ENCODE data around the gene BCL2L1.

The BCL2L1 gene

GRCh38 chr20:31723319-31724078 lies 831 bp upstream of the BCL2L1 start:
- TF ChIP-seq ZFX (IDR thresholded peaks at IDR 0.05; ENCODE audit: borderline replicate concordance), result no peak
- TF ChIP-seq, protein P1, sequence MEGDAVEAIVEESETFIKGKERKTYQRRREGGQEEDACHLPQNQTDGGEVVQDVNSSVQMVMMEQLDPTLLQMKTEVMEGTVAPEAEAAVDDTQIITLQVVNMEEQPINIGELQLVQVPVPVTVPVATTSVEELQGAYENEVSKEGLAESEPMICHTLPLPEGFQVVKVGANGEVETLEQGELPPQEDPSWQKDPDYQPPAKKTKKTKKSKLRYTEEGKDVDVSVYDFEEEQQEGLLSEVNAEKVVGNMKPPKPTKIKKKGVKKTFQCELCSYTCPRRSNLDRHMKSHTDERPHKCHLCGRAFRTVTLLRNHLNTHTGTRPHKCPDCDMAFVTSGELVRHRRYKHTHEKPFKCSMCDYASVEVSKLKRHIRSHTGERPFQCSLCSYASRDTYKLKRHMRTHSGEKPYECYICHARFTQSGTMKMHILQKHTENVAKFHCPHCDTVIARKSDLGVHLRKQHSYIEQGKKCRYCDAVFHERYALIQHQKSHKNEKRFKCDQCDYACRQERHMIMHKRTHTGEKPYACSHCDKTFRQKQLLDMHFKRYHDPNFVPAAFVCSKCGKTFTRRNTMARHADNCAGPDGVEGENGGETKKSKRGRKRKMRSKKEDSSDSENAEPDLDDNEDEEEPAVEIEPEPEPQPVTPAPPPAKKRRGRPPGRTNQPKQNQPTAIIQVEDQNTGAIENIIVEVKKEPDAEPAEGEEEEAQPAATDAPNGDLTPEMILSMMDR (IDR thresholded peaks at IDR 0.05), result peak; percentile 96
- H3K27ac ChIP-seq, result peak overlapping the region; percentile 97

DNA sequence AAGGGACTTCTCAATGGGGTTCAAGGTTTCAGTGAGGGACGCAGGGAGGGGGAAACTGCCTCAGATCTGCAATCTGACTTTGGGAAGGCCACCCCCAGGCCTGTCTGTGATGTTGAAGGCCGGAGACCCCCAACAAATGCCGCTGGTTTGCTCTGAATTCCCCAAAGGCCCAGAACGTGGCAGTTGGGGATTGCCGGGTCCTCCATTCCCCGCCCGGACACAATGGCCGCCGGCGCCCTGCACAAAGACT lies 326 bp upstream of the BCL2L1 start:
- peak overlapping the region; percentile 97 for H3K27ac ChIP-seq
- TF ChIP-seq, protein P1 (IDR thresholded peaks at IDR 0.05), result no peak
- TF ChIP-seq ZFX (IDR thresholded peaks at IDR 0.05; ENCODE audit: borderline replicate concordance), result no peak

GRCh38 chr20:31721408-31722256 lies 1.0 kb downstream of the BCL2L1 start:
- peak overlapping the region; percentile 97 for H3K27ac ChIP-seq
- TF ChIP-seq ZFX (IDR thresholded peaks at IDR 0.05; ENCODE audit: borderline replicate concordance), result no peak
- TF ChIP-seq, protein P1 (IDR thresholded peaks at IDR 0.05), result no peak

DNA sequence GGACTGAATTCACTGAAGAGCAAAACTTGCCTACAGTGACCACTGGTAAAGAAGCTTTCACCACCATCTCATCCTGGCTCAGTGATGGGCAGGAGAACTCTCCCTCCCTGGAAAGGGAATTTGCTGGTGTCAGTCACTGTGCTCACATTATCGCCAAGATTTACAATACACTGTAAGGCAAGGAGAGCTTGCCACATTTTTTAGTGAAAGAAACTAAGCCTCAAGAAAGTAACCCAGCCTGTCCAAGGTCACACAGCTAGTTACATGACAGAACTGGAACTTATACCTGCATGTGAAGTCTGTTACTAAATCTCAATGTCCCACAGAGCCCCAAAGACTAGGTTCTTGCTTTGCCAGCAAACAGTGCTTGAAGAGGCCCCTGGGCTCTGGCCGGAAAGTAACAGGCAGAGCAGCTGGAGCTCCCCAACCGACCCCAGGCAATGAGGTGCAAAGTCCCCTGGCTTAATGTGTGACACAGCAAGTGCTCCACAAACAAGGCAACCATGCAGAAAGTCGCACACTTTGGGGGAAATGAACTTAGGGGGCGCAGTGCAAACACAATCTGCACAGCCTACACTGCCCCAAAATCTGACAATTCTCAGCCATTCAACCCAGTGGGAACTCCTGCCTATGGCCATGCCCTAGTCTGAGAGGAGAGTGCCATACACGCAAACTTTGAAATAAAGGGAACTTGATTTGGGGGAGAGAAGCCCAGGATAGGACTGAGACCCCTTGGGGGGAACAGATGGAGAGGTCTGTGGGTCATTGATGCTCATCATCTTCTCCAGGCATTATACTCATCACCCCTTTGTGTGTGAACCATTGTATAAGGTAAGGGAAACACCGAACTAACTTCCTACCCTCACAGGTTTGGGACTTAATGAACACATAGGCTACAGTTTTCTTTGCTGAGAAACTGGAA lies 1.9 kb downstream of the BCL2L1 start:
- TF ChIP-seq, protein P1 (IDR thresholded peaks at IDR 0.05), result no peak
- TF ChIP-seq ZFX (IDR thresholded peaks at IDR 0.05; ENCODE audit: borderline replicate concordance), result no peak

DNA sequence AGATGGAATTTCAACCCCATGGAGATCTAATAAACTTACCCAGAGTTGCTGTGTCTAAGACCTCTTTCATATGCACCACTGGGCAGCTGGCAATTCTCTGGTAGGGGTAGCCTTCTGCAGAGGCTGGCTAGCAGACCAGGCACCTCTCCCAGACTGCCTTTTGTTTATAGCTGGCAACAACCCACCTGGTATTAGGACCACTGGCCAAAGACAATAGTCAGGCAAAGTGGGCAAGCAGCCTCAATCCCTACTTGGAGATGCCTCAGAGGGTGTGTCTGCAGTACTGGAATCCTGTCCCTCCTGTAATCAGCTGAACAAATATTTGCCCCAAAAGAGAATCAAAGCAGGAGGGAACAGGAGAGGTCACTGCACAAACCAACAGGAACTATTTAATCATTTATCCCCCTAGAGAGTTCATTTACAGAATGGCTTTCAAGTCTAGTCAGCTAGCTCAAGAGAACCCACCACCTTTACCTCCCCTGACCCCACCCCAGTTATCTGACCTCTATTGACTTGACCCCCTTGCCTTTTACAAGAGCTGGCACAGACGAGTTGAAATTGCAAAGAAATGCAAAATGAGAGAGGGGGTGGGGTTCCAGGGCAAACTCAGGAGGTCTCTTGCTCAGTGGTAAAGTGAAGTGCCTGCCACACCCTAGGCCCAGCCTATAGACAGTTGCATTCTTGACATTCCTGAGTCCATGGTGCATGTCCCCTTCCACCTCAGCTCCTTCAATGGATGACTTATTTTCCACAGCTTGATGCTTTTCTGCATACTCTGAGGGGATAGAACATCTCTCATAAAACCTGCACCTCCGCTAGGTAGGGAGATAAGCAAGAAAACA lies 2.8 kb downstream of the BCL2L1 start:
- peak overlapping the region; percentile 60 for H3K27ac ChIP-seq
- TF ChIP-seq, protein P1 (IDR thresholded peaks at IDR 0.05), result no peak
- TF ChIP-seq ZFX (IDR thresholded peaks at IDR 0.05; ENCODE audit: borderline replicate concordance), result no peak

More for the DNA sequence above, 1.9 kb downstream of the BCL2L1 start:
- peak overlapping the region; percentile 60 for H3K27ac ChIP-seq

DNA sequence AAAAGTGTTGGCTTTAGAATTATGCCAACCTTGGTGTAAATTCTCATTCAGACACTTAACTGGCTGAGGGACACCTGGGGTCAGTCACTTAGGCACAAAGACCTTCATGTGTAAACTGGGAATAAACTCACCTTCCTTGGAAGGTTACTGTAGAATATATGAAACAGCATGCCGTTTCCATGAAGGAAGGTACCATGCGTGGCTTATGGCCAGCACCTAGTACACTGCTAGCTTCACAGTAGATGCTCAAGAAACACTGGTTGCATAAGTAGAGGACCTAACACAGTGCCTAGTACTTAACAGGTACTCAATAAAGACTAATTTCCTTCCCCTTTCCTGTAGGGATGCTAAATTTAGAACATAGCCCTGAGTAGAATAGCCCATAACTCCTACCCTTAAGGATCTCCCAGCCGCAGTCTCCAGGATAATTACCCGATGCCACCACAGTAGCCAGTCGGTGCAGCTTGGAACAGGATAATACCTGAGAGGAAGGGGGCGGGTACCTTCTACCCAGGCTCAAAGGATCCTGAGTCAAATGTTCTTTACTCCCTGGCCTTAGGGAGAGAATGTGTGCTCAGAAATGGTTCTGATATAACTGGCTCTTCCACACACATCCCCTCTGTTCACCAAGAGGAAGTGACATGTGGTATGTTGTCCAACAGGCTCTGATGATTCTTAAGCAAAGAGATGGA lies 3.6 kb downstream of the BCL2L1 start:
- TF ChIP-seq, protein P1 (IDR thresholded peaks at IDR 0.05), result no peak
- TF ChIP-seq ZFX (IDR thresholded peaks at IDR 0.05; ENCODE audit: borderline replicate concordance), result no peak
- H3K27ac ChIP-seq, result peak overlapping the region; percentile 60

Measured in 22Rv1 (cell line).